Loucy (cell line): ENCODE measurements around the gene FPGS.

ENCODE experiments used
- EZH2phosphoT487 ChIP-seq: fragments of 200-600 bp; IDR thresholded peaks from 2 replicates; pipeline ENCODE4 v1.6.1; 2018; ENCODE audit warnings: antibody characterized with exemption, mild to moderate bottlenecking, moderate library complexity, borderline replicate concordance
- TF ChIP-seq, protein P1 (sequence below): fragments of 200-600 bp; sonication (generic); conservative IDR thresholded peaks from 2 replicates; pipeline ENCODE4 v1.5.1; 2014; ENCODE audit warnings: mild to moderate bottlenecking, antibody characterized with exemption, low read length

- TF ChIP-seq, protein P1, sequence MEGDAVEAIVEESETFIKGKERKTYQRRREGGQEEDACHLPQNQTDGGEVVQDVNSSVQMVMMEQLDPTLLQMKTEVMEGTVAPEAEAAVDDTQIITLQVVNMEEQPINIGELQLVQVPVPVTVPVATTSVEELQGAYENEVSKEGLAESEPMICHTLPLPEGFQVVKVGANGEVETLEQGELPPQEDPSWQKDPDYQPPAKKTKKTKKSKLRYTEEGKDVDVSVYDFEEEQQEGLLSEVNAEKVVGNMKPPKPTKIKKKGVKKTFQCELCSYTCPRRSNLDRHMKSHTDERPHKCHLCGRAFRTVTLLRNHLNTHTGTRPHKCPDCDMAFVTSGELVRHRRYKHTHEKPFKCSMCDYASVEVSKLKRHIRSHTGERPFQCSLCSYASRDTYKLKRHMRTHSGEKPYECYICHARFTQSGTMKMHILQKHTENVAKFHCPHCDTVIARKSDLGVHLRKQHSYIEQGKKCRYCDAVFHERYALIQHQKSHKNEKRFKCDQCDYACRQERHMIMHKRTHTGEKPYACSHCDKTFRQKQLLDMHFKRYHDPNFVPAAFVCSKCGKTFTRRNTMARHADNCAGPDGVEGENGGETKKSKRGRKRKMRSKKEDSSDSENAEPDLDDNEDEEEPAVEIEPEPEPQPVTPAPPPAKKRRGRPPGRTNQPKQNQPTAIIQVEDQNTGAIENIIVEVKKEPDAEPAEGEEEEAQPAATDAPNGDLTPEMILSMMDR = no peak
- TF ChIP-seq EZH2phosphoT487 = no peak
Measured at GRCh38 chr9:127788337-127789011, 14.2 kb upstream of the FPGS start.
